ENCODE results near the gene MYCBP2.

DNA sequence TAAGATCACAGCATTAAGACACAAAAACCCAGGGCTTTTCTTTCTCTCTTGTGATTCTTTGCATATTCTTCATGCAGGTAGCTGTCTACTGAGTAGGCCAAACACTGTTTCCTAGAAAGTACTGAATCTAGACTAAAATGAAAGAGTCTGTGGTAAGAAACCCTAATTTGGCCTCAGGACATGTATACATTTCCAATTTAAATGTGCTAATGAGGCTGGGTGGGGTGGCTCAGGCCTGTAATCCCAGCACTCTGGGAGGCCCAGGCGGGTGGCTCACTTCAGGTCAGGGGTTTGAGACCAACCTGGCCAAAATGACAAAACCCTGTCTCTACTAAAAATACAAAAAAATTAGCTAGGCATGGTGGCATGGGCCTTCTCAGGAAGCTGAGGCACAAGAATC, 57.8 kb downstream of the MYCBP2 start:
- TF ChIP-seq, protein P1, sequence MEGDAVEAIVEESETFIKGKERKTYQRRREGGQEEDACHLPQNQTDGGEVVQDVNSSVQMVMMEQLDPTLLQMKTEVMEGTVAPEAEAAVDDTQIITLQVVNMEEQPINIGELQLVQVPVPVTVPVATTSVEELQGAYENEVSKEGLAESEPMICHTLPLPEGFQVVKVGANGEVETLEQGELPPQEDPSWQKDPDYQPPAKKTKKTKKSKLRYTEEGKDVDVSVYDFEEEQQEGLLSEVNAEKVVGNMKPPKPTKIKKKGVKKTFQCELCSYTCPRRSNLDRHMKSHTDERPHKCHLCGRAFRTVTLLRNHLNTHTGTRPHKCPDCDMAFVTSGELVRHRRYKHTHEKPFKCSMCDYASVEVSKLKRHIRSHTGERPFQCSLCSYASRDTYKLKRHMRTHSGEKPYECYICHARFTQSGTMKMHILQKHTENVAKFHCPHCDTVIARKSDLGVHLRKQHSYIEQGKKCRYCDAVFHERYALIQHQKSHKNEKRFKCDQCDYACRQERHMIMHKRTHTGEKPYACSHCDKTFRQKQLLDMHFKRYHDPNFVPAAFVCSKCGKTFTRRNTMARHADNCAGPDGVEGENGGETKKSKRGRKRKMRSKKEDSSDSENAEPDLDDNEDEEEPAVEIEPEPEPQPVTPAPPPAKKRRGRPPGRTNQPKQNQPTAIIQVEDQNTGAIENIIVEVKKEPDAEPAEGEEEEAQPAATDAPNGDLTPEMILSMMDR (IDR thresholded peaks at IDR 0.05) = no peak
- no peak for TF ChIP-seq POLR2A (IDR thresholded peaks at IDR 0.05)
- no peak for TF ChIP-seq POLR2AphosphoS5 (IDR thresholded peaks at IDR 0.05)

Data from sigmoid colon (tissue), 4 donors.